Measurements from ENCODE around the gene RALGPS1. TPM values are rescaled to one million over a fixed set of nuclear protein-coding genes. Genes with fewer than 3 reads are reported as not detected.

Gene RALGPS1
- total RNA-seq, 2 donors from 2014 or later = 15.3 to 79.4 TPM

- TF ChIP-seq CTCF (IDR thresholded peaks at IDR 0.05) = no peak
- TF ChIP-seq POLR2A (IDR thresholded peaks at IDR 0.05) = no peak
- Histone ChIP-seq H3K9me3 (no peaks in the 10 kb centered on the region), H3K4me3 (no peak overlapping the region), H3K4me1 (no peaks in the 10 kb centered on the region), H3K27me3 (no peaks in the 10 kb centered on the region), H3K27ac (no peak overlapping the region), H3K36me3 (replicated peaks in 1 of 2; ENCODE audit: insufficient read depth in 1 of 2, low read depth in 2 of 2) (peaks cover 0 to 9% of the 10 kb centered on the region in 2 donors)
- DNase-seq (no peak), ATAC-seq (no peak)
- intact Hi-C loops (cut with DNase I) = no loop called here
- 95 to 98% methylated on average over 23 of the region's 23 CpGs for WGBS, 2 donors
Measured at GRCh38 chr9:126880226-126880946, 34.2 kb upstream of the RALGPS1 start.

- no peaks in the 10 kb centered on the region for H3K4me1 ChIP-seq
- H3K27me3 ChIP-seq = no peaks in the 10 kb centered on the region
- no peak overlapping the region for H3K27ac ChIP-seq
- 73 to 85% methylated on average over 6 of the region's 6 CpGs for WGBS, 2 donors
- intact Hi-C loops (cut with DNase I) = no loop called here
- TF ChIP-seq CTCF (IDR thresholded peaks at IDR 0.05) = no peak
- TF ChIP-seq POLR2A (IDR thresholded peaks at IDR 0.05) = no peak
- no peak for DNase-seq
- H3K4me3 ChIP-seq = no peak overlapping the region
- ATAC-seq = no peak
- no peaks in the 10 kb centered on the region for H3K9me3 ChIP-seq
- H3K36me3 ChIP-seq (replicated peaks in 1 of 2; ENCODE audit: insufficient read depth in 1 of 2, low read depth in 2 of 2) = peaks cover 0 to 9% of the 10 kb centered on the region in 2 donors
Measured at GRCh38 chr9:126880947-126881332, 33.6 kb upstream of the RALGPS1 start.

- no peak for DNase-seq
- 93 to 97% methylated on average over 11 of the region's 11 CpGs for WGBS, 2 donors
- no peaks in the 10 kb centered on the region for H3K27me3 ChIP-seq
- H3K27ac ChIP-seq = no peak overlapping the region
- H3K9me3 ChIP-seq = no peaks in the 10 kb centered on the region
- no peak for TF ChIP-seq POLR2A (IDR thresholded peaks at IDR 0.05)
- TF ChIP-seq CTCF (IDR thresholded peaks at IDR 0.05) = no peak
- no peaks in the 10 kb centered on the region for H3K4me1 ChIP-seq
- intact Hi-C loops (cut with DNase I) = no loop called here
- ATAC-seq = no peak
- peaks cover 0 to 9% of the 10 kb centered on the region in 2 donors for H3K36me3 ChIP-seq (replicated peaks in 1 of 2; ENCODE audit: insufficient read depth in 1 of 2, low read depth in 2 of 2)
- H3K4me3 ChIP-seq = no peak overlapping the region
Measured at GRCh38 chr9:126882746-126883145, 31.8 kb upstream of the RALGPS1 start.

GRCh38 chr9:126883636-126884035, 30.9 kb upstream of the RALGPS1 start:
- no peak for DNase-seq
- peaks cover 0 to 9% of the 10 kb centered on the region in 2 donors for H3K36me3 ChIP-seq (replicated peaks in 1 of 2; ENCODE audit: insufficient read depth in 1 of 2, low read depth in 2 of 2)

More at GRCh38 chr9:126883636-126884035, 30.9 kb upstream of the RALGPS1 start:
- H3K9me3 ChIP-seq = no peaks in the 10 kb centered on the region
- H3K4me1 ChIP-seq = no peaks in the 10 kb centered on the region
- no peak for ATAC-seq
- H3K27ac ChIP-seq = no peak overlapping the region
- intact Hi-C loops (cut with DNase I) = no loop called here
- no peaks in the 10 kb centered on the region for H3K27me3 ChIP-seq
- WGBS, 2 donors = 77 to 78% methylated on average over 15 of the region's 15 CpGs
- no peak overlapping the region for H3K4me3 ChIP-seq
- TF ChIP-seq POLR2A (IDR thresholded peaks at IDR 0.05) = no peak
- no peak for TF ChIP-seq CTCF (IDR thresholded peaks at IDR 0.05)
